HG03108 (cell line): ENCODE measurements around the gene NAA60.
"Not testable (repeated sequence)": the region's sequence is repeated elsewhere in the genome, so short reads cannot be mapped to it uniquely, and the experiment has no call there.

Source experiments
- ATAC-seq: cut with Tn5 transposase; IDR thresholded peaks from one replicate; pipeline ENCODE4 v1.9.1; 2021; ENCODE audit warnings: moderate library complexity; ENCODE audit not compliant: unreplicated experiment

Gene NAA60

GRCh38 chr16:3461151-3461550 is 17.7 kb downstream of the NAA60 start:
- ATAC-seq = no peak

- ATAC-seq = no peak
Measured at GRCh38 chr16:3465301-3465700, 21.8 kb downstream of the NAA60 start.

- ATAC-seq = no peak
Measured at GRCh38 chr16:3465911-3466584, 22.6 kb downstream of the NAA60 start.

GRCh38 chr16:3467182-3467581 is 23.7 kb downstream of the NAA60 start:
- no peak for ATAC-seq

GRCh38 chr16:3467921-3468320 is 24.4 kb downstream of the NAA60 start:
- ATAC-seq = no peak

GRCh38 chr16:3468501-3468900 is 25.0 kb downstream of the NAA60 start:
- no peak for ATAC-seq

- ATAC-seq = no peak
Measured at GRCh38 chr16:3469736-3470135, 26.3 kb downstream of the NAA60 start.

- ATAC-seq = no peak
Measured at GRCh38 chr16:3470723-3471122, 27.2 kb downstream of the NAA60 start.

GRCh38 chr16:3471518-3472176 is 28.2 kb downstream of the NAA60 start:
- no peak for ATAC-seq

- no peak for ATAC-seq
Measured at GRCh38 chr16:3472878-3473595, 29.6 kb downstream of the NAA60 start.

- ATAC-seq = not testable (repeated sequence)
Measured at GRCh38 chr16:3473596-3473943, 30.1 kb downstream of the NAA60 start.

- ATAC-seq = no peak
Measured at GRCh38 chr16:3474136-3474779, 30.8 kb downstream of the NAA60 start.

GRCh38 chr16:3474870-3475269 is 31.4 kb downstream of the NAA60 start:
- ATAC-seq = not testable (repeated sequence)

- no peak for ATAC-seq
Measured at GRCh38 chr16:3475604-3476375, 32.3 kb downstream of the NAA60 start.

GRCh38 chr16:3476409-3476808 is 32.9 kb downstream of the NAA60 start:
- no peak for ATAC-seq

GRCh38 chr16:3478242-3478925 is 34.9 kb downstream of the NAA60 start:
- ATAC-seq = no peak

GRCh38 chr16:3479654-3480216 is 36.3 kb downstream of the NAA60 start:
- ATAC-seq = no peak

- no peak for ATAC-seq
Measured at GRCh38 chr16:3480901-3481695, 37.6 kb downstream of the NAA60 start.
